ENCODE data around the gene CUEDC2.

Gene CUEDC2

GRCh38 chr10:102432162-102432950 lies at the start of gene CUEDC2:
Gene CUEDC2, minus strand, starts transcription at chr10:102432574. Its CDS starts 7,386 bp downstream, at chr10:102425188.
- peak; percentile 99 for DNase-seq (ENCODE audit: low spot score)

GRCh38 chr10:102480396-102480795 lies 48.0 kb upstream of the CUEDC2 start:
- DNase-seq (ENCODE audit: low spot score): no peak

- DNase-seq (ENCODE audit: low spot score): peak; percentile 23
Measured at GRCh38 chr10:102479651-102480050, 47.3 kb upstream of the CUEDC2 start.

- DNase-seq (ENCODE audit: low spot score): no peak
Measured at GRCh38 chr10:102476466-102477141, 44.2 kb upstream of the CUEDC2 start.

- DNase-seq (ENCODE audit: low spot score): no peak
Measured at GRCh38 chr10:102475451-102476040, 43.2 kb upstream of the CUEDC2 start.

- DNase-seq (ENCODE audit: low spot score): no peak
Measured at GRCh38 chr10:102473445-102474331, 41.3 kb upstream of the CUEDC2 start.

- no peak for DNase-seq (ENCODE audit: low spot score)
Measured at GRCh38 chr10:102470579-102471546, 38.5 kb upstream of the CUEDC2 start.

GRCh38 chr10:102468683-102469082 lies 36.3 kb upstream of the CUEDC2 start:
- no peak for DNase-seq (ENCODE audit: low spot score)

GRCh38 chr10:102467971-102468438 lies 35.6 kb upstream of the CUEDC2 start:
- DNase-seq (ENCODE audit: low spot score): no peak

- no peak for DNase-seq (ENCODE audit: low spot score)
Measured at GRCh38 chr10:102467318-102467717, 34.9 kb upstream of the CUEDC2 start.

- DNase-seq (ENCODE audit: low spot score): no peak
Measured at GRCh38 chr10:102465466-102465865, 33.1 kb upstream of the CUEDC2 start.

- DNase-seq (ENCODE audit: low spot score): no peak
Measured at GRCh38 chr10:102463983-102464382, 31.6 kb upstream of the CUEDC2 start.

- DNase-seq (ENCODE audit: low spot score): peak; percentile 22
Measured at GRCh38 chr10:102462512-102463054, 30.2 kb upstream of the CUEDC2 start.

- peak; percentile 93 for DNase-seq (ENCODE audit: low spot score)
Measured at GRCh38 chr10:102461187-102462054, 29.0 kb upstream of the CUEDC2 start.

GRCh38 chr10:102460836-102461186 lies 28.4 kb upstream of the CUEDC2 start:
- DNase-seq (ENCODE audit: low spot score): no peak

- DNase-seq (ENCODE audit: low spot score): no peak
Measured at GRCh38 chr10:102458656-102459055, 26.3 kb upstream of the CUEDC2 start.

- peak; percentile 73 for DNase-seq (ENCODE audit: low spot score)
Measured at GRCh38 chr10:102457591-102458150, 25.3 kb upstream of the CUEDC2 start.

GRCh38 chr10:102455893-102456471 lies 23.6 kb upstream of the CUEDC2 start:
- no peak for DNase-seq (ENCODE audit: low spot score)
